K562 (cell line): ENCODE measurements around the gene RUVBL2. TPM values are rescaled to one million over a fixed set of nuclear protein-coding genes. Genes with fewer than 3 reads are reported as not detected.

ENCODE experiments used
- BRF1 ChIP-seq: IDR thresholded peaks from 3 replicates; pipeline ENCODE4 v1.6.1; 2011; ENCODE audit warnings: borderline replicate concordance, mild to moderate bottlenecking; ENCODE audit not compliant: insufficient read length; ENCODE audit errors: extremely low read depth
- ESRRA ChIP-seq: fragments of 450-650 bp; IDR thresholded peaks from 2 replicates; pipeline ENCODE4 v1.6.1; 2014; ENCODE audit warnings: low read depth, mild to moderate bottlenecking, moderate library complexity, borderline replicate concordance
- HDAC8 ChIP-seq: fragments of 450-650 bp; IDR thresholded peaks from 2 replicates; pipeline ENCODE4 v1.6.1; 2016; ENCODE audit warnings: mild to moderate bottlenecking, missing genetic modification characterization, moderate library complexity, missing compliant biosample characterization
- KDM1A ChIP-seq, 2 experiments: fragments of 450-650 bp; IDR thresholded peaks; 2 replicates each; pipeline ENCODE4 v1.6.1; 2016; ENCODE audit warnings: mild to moderate bottlenecking in 2 of 2
- MYBL2 ChIP-seq, 2 experiments: fragments of 450-650 bp in 1 of 2; sonication (generic) in 1 of 2; formaldehyde crosslinking in 1 of 2; IDR thresholded peaks; 2 replicates each; pipeline versions ENCODE4 v1.6.1 to v1.8.1; 2017 to 2022; ENCODE audit warnings: borderline replicate concordance in 1 of 2, inconsistent platforms in 1 of 2, low read depth in 1 of 2, mild to moderate bottlenecking in 1 of 2, missing genetic modification reagents in 1 of 2, moderate library complexity in 1 of 2
- PCBP1 ChIP-seq: fragments of 200-400 bp; formaldehyde crosslinking; IDR thresholded peaks from 2 replicates; pipeline ENCODE4 v1.6.1; 2018; ENCODE audit warnings: mild to moderate bottlenecking, low read depth, low read length; ENCODE audit not compliant: poor library complexity, severe bottlenecking
- RBBP5 ChIP-seq: fragments of 200-600 bp; sonication (generic); IDR thresholded peaks from 2 replicates; pipeline ENCODE4 v1.6.1; 2012; ENCODE audit warnings: borderline replicate concordance, mild to moderate bottlenecking, low read length, control low read depth, inconsistent platforms; ENCODE audit not compliant: insufficient read depth, poor library complexity, severe bottlenecking
- SRSF9 ChIP-seq: fragments of 200-400 bp; formaldehyde crosslinking; IDR thresholded peaks from 2 replicates; pipeline ENCODE4 v1.6.1; 2017; ENCODE audit warnings: low read depth, low read length, borderline replicate concordance
- TBL1XR1 ChIP-seq, 2 experiments: IDR thresholded peaks; 2 replicates each; pipeline ENCODE4 v1.6.1; 2012; ENCODE audit warnings: improper control_type of control experiment in 2 of 2, low read length in 2 of 2, mild to moderate bottlenecking in 1 of 2
- U2AF2 ChIP-seq: fragments of 200-400 bp; formaldehyde crosslinking; optimal IDR thresholded peaks from 2 replicates; pipeline ENCODE3; 2017; ENCODE audit warnings: low read depth, mild to moderate bottlenecking, low read length
- polyA plus RNA-seq, 8 experiments: library from polyadenylated mRNA; depleted of rRNA in 4 of 8; stranded (reverse) in 5 of 8; unstranded in 3 of 8; fragments of >200 nt; fragmentation: Nextera tagmentation in 2 of 8; fragmentation: Illumina TruSeq in 1 of 8; extraction: Ambion mirVana in 2 of 8; extraction: Trizol in 1 of 8; gene quantifications; 2 replicates each; pipeline versions ENCODE4 v1.2.1 to v1.2.3, GENCODE V29; 2011 to 2014; ENCODE audit warnings: inconsistent platforms in 1 of 8, missing spikeins in 1 of 8
- total RNA-seq, 7 experiments: library from RNA; depleted of rRNA in 6 of 7; stranded (reverse); fragments of >200 nt in 6 of 7; fragmentation: Illumina TruSeq in 2 of 7; extraction: Trizol in 2 of 7; gene quantifications; 2 replicates each; pipeline versions ENCODE4 v1.2.1 to v1.2.3, GENCODE V29; 2011 to 2021; ENCODE audit warnings: low replicate concordance in 1 of 7
- TF ChIP-seq, protein P1 (sequence below): fragments of 450-650 bp; formaldehyde crosslinking; IDR thresholded peaks from 2 replicates; pipeline ENCODE4 v1.4.0; 2022; ENCODE audit warnings: missing genetic modification characterization
- TF ChIP-seq, protein P2 (sequence below): fragments of 250-450 bp; sonication (Bioruptor Pico); IDR thresholded peaks from 2 replicates; pipeline ENCODE4 v1.4.0; 2020
- TF ChIP-seq, protein P3 (sequence below): fragments of 250-450 bp; sonication (Bioruptor Pico); IDR thresholded peaks from 2 replicates; pipeline ENCODE4 v1.8.0; 2022; ENCODE audit warnings: inconsistent platforms, mild to moderate bottlenecking, moderate library complexity, borderline replicate concordance

RUVBL2 gene
- total and polyA plus RNA-seq, 9 of the 15 experiments (the other 6 are each of a cell fraction or from before 2014, with no cell fraction given) = 71.4 to 453 (median 237) TPM

DNA sequence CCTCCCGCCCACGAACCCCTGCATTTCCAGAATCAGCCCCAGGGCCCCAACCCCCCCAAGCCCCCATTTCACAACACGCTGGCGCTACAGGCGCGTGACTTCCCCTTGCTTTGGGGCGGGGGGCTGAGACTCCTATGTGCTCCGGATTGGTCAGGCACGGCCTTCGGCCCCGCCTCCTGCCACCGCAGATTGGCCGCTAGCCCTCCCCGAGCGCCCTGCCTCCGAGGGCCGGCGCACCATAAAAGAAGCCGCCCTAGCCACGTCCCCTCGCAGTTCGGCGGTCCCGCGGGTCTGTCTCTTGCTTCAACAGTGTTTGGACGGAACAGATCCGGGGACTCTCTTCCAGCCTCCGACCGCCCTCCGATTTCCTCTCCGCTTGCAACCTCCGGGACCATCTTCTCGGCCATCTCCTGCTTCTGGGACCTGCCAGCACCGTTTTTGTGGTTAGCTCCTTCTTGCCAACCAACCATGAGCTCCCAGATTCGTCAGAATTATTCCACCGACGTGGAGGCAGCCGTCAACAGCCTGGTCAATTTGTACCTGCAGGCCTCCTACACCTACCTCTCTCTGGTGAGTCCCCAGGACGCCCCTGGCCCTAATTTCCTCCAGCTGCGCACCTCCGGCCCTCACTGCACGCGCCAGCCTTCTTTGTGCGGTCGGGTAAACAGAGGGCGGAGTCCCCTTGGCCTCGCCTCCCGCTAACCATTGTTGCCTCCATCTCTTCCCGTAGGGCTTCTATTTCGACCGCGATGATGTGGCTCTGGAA lies 28.5 kb upstream of the RUVBL2 start, which contains the start of gene FTL (continued):
- TF ChIP-seq, protein P1, sequence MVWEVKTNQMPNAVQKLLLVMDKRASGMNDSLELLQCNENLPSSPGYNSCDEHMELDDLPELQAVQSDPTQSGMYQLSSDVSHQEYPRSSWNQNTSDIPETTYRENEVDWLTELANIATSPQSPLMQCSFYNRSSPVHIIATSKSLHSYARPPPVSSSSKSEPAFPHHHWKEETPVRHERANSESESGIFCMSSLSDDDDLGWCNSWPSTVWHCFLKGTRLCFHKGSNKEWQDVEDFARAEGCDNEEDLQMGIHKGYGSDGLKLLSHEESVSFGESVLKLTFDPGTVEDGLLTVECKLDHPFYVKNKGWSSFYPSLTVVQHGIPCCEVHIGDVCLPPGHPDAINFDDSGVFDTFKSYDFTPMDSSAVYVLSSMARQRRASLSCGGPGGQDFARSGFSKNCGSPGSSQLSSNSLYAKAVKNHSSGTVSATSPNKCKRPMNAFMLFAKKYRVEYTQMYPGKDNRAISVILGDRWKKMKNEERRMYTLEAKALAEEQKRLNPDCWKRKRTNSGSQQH = 0 out of 2 replicates have a peak, but pooled peaks have one; percentile 78
- TF ChIP-seq KDM1A (IDR thresholded peaks at IDR 0.05) = no peak
- TF ChIP-seq SRSF9 = no peak
- TF ChIP-seq, protein P2, sequence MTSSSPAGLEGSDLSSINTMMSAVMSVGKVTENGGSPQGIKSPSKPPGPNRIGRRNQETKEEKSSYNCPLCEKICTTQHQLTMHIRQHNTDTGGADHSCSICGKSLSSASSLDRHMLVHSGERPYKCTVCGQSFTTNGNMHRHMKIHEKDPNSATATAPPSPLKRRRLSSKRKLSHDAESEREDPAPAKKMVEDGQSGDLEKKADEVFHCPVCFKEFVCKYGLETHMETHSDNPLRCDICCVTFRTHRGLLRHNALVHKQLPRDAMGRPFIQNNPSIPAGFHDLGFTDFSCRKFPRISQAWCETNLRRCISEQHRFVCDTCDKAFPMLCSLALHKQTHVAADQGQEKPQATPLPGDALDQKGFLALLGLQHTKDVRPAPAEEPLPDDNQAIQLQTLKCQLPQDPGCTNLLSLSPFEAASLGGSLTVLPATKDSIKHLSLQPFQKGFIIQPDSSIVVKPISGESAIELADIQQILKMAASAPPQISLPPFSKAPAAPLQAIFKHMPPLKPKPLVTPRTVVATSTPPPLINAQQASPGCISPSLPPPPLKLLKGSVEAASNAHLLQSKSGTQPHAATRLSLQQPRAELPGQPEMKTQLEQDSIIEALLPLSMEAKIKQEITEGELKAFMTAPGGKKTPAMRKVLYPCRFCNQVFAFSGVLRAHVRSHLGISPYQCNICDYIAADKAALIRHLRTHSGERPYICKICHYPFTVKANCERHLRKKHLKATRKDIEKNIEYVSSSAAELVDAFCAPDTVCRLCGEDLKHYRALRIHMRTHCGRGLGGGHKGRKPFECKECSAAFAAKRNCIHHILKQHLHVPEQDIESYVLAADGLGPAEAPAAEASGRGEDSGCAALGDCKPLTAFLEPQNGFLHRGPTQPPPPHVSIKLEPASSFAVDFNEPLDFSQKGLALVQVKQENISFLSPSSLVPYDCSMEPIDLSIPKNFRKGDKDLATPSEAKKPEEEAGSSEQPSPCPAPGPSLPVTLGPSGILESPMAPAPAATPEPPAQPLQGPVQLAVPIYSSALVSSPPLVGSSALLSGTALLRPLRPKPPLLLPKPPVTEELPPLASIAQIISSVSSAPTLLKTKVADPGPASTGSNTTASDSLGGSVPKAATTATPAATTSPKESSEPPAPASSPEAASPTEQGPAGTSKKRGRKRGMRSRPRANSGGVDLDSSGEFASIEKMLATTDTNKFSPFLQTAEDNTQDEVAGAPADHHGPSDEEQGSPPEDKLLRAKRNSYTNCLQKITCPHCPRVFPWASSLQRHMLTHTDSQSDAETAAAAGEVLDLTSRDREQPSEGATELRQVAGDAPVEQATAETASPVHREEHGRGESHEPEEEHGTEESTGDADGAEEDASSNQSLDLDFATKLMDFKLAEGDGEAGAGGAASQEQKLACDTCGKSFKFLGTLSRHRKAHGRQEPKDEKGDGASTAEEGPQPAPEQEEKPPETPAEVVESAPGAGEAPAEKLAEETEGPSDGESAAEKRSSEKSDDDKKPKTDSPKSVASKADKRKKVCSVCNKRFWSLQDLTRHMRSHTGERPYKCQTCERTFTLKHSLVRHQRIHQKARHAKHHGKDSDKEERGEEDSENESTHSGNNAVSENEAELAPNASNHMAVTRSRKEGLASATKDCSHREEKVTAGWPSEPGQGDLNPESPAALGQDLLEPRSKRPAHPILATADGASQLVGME (CRISPR knock-in tag) = no peak
- peak; percentile 91 for TF ChIP-seq PCBP1
- TF ChIP-seq MYBL2 (IDR thresholded peaks at IDR 0.05; ENCODE audit: low read depth) = no peak
- TF ChIP-seq MYBL2 (CRISPR knock-in tag; IDR thresholded peaks at IDR 0.05; ENCODE audit: borderline replicate concordance) = no peak
- TF ChIP-seq, protein P3, sequence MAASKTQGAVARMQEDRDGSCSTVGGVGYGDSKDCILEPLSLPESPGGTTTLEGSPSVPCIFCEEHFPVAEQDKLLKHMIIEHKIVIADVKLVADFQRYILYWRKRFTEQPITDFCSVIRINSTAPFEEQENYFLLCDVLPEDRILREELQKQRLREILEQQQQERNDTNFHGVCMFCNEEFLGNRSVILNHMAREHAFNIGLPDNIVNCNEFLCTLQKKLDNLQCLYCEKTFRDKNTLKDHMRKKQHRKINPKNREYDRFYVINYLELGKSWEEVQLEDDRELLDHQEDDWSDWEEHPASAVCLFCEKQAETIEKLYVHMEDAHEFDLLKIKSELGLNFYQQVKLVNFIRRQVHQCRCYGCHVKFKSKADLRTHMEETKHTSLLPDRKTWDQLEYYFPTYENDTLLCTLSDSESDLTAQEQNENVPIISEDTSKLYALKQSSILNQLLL (CRISPR knock-in tag) = no peak
- 0 out of 4 replicates have a peak, but pooled peaks of 1 of the 2 experiments have one; percentile 57 for TF ChIP-seq TBL1XR1 (IDR thresholded peaks at IDR 0.05; ENCODE audit: low read length in 2 of 2)
- TF ChIP-seq RBBP5 = peak; percentile 64
- TF ChIP-seq BRF1 = no peak
- no peak for TF ChIP-seq HDAC8
- peak; percentile 66; the same call in 1 of the 2 replicates for TF ChIP-seq ESRRA
- TF ChIP-seq U2AF2 = no peak
